Stimulated activated CD4-positive, alpha-beta T cell treated with anti-CD3 and anti-CD28 coated beads, Interleukin-2, amount 100 ng/mL, for 24 hours (primary cell): ENCODE results near the gene DTNB.
"Not testable (repeated sequence)": the region's sequence is repeated elsewhere in the genome, so short reads cannot be mapped to it uniquely, and the experiment has no call there.

Experiments used
- DNase-seq, 2 donors: peaks; one replicate each; pipeline ENCODE4 v3.0.0-alpha.2; 2020

DTNB gene

DNA sequence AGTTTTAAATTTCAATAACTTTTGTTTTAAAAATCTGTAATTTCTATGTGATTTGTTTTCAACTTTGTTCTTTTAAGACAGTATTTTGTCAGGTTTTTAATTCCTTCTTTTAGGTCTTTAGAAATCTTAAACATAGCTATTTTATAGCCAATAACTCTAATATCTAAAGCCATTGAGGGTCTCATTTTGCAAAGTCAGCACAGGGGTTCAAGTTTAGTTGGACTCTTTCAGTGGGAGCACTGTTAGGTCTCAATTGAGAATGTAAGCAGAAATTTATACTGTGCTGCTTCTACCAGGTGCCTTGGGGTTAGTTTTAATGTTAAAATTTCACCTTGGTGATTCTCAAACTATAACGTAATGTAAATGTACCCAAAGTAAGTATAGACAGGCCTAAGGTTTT is 226.4 kb downstream of the DTNB start:
- DNase-seq = no peak

DNA sequence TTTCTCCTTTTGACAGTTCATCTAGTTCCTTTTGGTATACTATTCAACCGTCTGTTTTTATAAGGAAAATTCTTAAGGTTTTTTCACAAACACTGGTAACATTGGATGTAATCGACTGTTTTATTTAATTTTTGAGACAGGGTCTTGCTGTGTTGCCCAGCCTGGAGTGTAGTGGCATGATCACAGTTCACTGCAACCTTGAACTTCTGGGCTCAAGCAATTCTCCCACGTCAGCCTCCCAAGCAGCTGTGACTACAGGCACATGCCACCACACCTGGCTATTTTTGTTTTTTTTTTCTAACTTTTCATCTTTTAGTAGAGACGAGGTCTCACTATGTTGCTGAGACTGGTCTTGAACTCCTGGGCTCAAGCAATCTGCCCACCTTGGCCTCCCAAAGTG is 227.3 kb downstream of the DTNB start:
- DNase-seq = no peak

DNA sequence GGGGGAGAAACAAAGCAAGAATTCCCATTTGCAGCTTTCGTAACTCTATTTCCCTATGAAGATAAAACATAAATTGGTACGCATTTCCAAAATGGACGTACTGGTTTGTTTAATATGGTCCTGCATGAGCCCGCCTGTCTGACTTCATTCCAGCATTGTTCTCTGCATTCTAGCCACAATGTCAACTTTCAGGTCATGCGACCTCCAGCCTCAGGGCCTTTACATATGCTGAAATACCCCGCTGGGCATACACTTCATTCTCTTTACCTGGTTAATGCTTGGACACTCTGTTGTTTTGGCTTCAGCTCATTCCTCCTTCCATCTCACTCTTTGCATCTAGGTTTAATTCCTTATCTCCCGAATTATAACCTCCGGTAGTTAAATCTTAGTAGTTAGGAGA is 227.9 kb downstream of the DTNB start:
- no peak for DNase-seq

DNA sequence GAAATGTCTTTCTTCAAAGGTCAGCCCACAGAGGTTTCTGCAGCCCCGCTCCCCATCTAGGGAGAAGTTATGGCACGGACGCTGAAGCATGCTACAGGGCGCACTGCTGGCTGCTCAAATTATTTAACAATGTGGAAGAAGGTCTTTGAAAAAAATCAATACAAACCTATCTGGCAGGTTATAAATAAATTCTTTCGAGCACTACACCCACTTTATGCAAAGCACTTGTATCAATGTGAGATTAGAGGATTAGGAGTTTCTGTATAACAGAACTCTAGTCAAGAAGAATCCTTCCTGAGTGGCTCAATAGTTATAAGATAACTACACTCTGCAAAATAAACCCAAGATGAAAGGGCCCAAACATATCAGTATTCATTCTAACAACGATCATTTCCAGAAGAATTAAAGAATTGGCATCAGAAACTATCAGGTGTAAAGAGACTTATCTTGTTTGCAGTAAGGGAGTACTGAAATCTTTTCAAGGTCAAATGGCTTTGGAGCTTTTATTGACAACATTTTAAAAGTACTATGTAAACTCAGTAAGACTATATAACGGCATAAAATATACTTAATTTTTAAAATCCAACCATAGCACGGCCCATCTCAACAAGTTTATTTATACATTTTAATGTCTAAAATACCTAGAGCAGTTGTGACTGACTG is 228.6 kb downstream of the DTNB start:
- DNase-seq = no peak

DNA sequence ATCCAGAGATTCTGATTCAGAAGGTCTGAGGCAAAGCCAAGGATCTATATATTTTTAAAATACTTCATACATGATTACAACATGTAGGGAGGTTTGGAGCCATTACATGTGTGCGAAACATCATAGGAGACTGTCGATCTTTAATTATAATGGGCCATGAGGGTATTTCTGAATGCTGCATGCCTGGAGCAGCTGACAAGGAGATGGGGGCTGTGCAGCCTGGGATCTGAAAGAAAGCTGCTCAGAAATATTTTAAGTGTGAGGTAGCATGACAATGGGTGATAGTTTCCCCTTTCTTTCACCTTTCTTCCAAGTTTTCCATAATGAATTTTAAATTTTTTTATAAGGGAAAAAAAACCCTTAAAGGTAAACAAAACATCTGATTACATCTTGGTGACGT is 229.6 kb downstream of the DTNB start:
- DNase-seq = no peak

DNA sequence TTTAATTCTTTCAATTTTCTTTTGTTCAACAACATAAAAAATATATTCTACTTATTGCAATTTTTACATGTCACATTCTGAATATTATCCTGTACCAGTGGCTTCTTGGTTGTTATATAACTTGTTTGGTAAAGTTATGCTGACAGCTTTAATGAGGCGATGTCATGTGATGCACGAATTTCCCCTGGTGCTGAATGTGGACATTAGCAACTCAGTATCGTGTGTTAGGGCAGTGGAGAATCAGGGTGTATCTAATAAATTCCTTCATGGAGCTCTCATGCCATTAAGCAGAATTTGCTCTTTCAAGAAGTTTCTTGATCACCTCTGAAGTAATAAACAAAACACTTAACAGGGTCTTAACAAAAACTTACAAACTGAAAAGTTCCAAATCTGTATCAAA is 232.0 kb downstream of the DTNB start:
- no peak for DNase-seq

DNA sequence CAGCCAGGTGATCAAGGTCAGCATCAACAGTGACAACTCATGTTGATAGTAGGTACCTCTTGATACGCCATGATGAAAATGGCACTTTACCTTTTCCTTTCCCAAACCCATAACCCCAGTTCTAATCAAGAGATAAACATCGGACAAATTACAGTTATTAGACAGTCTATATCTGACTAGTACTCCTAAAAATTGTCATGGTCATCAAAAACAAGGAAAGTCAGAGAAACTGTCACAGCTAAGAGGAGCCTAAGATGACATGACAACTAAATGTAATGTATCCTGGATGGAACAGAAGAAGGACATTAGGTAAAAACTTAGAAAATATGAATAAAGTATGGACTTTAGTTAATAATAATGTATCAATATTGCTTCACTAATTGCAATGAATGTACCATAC is 234.6 kb downstream of the DTNB start:
- DNase-seq = no peak

DNA sequence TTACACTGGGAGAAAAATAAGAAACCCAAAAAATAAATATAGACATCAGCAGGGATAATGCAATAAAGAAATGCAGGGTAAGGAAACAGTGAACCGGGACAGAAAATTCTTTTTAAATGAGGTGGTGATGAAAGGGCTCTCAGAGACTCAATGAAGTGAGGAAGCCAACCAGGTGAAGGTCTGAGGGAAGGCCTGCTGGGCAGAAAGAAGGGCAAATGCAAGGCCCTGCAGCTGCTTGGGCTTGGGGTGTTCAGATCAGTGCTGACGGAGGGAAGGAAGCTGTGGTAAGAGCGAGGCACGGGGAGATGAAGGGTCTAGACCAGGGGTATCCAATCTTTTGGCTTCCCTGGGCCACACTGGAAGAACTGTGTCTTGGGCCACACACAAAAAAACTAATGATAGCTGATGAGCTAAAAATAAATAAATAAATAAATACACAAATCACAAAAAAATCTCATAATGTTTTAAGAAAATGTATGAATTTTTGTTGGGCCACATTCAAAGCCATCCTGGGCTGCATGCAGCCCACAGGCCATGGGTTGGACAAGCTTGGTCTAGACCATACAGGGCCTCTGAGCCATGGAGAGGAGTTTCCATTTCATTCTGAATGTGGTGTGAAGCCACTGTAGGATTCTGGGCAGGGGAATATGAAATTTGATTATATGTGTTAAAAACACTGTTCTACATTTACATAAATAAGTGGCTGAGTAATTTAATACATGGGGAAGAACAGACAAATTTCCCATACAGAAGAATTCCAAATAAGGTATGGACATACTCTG is 235.3 kb downstream of the DTNB start:
- no peak for DNase-seq

DNA sequence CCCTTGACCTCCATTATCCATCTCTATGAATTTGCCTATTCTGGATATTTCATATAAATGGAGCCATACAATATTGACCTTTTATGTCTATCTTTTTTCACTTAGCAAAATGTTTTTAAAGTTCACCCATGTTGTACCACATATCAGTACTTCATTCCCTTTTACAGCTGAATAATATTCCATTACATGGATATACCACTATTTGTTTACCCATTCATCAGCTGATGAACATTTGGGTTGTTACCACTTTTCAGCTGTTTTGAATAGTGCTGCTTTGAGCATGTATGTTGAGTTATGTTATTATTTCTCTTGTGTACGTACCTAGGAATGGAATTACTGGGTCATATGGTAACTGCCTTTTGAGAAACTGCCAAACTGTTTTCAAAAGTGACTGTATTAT is 238.0 kb downstream of the DTNB start:
- no peak for DNase-seq

DNA sequence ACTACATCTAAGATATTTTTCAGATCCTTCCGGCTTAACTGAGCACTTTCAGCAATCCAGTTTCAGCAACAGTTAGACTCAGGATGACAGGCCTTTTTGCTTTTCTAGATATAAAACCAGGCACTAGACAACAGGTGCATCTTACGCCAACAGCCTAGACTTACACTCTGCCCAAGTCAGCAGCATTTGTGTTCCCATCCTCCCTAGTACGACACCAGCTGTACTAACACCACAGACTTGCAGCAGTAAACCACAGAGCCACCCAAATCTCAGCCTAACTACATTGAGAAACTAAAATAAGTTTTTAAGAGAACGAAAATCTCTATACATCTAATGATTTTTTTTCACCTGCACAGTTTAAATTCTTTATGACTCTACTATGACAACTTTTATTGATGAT is 241.8 kb downstream of the DTNB start:
- no peak for DNase-seq

DNA sequence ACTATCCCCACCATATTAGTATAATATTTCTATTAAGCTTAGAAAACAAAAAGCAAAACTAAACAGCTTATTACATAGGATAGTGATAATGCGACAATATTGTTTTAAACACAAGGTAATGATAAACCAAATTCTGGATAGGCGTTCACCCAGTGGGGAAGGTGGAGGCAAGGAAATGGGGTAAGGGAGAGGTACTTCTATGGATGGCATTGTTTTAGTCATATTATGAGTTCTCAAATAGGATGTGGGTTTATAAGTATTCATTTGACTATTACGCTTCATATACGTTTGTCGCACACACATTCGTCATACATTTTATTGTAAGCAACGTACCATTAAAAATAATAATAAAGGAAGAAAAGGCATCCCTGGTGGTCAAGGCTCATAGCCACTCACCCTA is 242.8 kb downstream of the DTNB start:
- no peak for DNase-seq

DNA sequence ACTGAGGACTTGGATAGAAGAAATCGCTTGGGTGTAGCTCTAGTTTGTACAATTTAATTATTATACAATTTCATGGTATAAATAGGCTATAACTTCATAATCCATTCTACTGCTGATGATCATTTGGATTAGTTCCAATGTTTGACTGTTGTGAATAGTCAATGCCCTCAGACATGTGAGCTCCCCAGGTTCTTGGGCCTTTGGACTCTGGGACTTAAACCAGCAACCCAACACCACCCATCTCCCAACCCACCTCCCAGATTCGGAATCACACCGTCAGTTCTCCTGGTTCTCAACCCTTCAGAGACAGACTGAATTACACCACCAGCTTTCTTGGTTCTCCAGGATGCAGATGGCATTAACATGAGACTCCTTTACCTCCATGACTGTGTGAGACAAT is 247.1 kb downstream of the DTNB start:
- no peak for DNase-seq

DNA sequence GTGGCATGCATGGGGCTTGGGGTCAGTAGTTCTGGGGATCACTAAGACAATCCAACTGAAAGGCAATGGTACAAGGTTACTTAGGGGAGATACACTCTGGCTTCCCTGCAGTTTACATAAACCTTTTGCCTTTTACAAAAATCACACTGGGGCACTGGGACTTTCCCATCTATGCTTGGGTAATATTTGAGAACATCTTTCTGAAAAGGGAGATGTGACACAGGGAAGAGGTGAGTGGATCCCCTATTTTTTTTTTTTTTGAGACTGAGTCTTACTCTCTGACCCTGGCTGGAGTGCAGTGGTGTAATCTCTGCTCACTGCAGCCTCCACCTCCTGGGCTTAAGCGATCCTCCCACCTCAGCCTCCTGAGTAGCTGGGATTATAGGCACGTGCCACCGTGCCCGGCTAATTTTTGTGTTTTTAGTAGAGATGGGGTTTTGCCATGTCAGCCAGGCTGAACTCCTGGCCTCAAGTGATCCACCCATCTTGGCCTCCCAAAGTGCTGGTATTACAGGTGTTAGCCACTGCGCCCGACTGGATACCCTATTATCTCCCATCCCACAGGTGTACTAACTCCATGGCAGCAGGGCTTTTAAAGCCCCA is 248.8 kb downstream of the DTNB start:
- DNase-seq = no peak

DNA sequence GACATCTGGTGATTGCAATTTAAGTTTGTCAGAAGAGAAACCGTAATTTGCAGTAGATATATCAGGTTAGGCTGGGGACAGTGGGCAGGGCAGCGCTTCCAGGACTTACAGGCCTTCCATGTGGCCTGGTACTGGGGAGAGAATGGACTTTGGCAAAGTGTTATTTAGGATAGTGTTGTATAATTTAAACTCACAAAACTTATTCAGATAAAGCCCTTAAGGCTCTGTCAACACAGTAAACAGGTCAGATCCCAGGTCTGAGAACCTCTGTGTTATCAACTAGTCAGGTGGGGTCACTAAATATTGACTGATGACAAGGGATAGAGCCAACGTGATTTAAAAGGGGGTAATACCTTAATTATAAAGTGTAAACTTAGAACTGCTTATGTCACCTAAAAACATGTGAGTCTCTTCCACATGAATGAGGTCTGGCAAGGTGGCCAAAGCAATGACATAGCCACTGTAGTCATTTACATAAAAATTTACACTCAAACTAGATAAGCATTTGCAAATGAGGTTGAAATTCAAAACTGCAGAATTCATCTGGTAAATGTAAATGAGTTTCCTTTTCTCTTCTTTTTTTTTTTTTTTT is 251.5 kb downstream of the DTNB start:
- no peak for DNase-seq

DNA sequence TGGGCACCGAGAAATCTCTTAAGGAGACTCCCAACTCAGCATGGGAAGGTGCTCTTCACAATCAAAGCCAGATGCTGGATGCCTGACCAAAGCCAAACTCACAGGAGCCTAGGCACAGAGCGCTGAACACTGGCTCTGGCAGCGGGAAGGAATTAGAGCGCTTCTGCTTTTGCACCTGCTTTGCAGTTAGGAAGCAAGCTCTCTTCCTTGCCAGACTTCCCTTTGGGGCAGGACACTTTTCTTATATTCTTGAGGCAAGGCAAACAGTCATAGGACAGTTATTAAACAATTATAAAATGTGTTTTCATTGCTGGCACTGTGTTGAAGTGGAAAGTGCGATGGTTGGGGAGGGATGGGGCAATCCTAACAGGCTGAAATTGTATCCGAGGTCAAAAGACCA is 252.1 kb downstream of the DTNB start:
- no peak for DNase-seq

DNA sequence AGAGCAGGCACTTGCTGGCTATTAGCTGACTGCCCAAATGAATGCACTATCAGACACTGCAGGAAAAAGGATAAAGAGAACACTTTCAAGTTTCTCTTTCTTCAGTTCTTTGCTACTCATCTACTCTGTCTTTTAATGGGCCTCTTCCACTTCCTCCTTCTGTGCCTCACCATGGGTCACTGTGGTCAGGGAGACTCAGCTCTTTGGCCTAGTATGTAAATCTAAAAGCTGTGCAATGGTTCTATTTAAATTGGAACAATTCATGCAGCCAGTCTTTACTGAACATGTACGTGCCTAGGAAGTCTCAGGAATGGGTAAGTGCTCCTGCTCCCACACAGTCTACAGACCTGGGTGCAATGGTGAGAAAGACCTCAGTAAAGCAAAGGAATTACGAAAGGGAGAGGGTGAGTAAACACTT is 252.5 kb downstream of the DTNB start:
- no peak for DNase-seq

DNA sequence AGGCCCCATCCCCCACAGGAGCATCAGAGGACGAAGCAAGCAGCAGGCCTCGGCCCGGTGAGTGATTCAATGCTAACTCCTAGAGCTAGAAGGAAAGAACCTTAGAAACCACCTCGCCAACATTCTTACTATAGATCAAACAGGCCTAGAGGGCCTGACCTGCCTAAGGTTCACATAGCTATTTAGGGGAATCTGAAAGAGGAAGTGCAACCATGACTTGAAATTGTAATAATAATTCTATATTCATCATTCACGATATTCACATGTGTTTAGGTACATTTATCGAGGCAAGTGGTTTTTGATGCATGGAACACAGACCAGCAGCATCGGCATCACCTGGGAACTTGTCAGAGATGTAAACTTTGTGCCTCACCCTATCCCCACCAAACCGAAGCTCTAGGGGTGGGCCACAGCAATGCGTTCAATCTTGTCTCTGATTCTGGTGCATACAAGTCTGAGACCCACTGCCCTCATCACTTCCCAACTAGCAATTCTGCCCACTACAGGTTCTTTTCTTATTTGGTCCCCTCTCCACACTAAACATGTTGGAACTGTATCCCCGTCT is 253.6 kb downstream of the DTNB start:
- no peak for DNase-seq

DNA sequence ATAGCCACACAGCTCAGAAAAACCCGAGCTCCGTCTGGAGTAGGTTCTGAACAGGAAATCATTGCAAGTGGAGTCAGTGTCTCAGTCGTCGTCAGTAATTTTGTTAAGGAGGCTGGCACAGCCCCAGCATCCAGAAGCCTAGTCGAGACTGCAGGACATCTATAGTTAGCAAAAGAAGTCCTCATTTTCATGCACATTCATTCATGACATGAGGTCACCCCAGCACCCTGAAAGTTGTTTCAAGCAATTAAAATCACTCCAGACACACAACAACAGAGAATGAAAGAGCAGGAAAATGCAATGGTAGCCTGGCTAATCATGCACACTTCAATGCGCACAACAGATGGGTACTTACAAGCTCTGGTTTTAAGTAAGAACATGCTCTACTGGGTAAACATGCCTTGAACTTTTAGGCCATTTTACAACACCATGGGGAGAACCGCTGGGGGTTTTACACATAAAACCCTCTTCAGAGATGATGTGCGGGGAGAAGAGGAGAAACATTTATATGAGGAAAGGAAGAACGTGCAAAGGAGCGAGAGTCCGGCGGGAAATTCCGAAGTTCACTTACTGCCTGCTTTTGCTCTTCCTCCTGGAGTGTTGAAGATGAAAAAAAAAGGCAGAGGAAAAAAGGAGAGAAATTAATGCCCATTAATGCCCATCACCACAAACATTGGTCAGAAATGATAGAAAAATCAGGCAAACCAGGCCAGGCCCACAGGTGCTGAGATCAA is 254.3 kb downstream of the DTNB start:
- DNase-seq = no peak

DNA sequence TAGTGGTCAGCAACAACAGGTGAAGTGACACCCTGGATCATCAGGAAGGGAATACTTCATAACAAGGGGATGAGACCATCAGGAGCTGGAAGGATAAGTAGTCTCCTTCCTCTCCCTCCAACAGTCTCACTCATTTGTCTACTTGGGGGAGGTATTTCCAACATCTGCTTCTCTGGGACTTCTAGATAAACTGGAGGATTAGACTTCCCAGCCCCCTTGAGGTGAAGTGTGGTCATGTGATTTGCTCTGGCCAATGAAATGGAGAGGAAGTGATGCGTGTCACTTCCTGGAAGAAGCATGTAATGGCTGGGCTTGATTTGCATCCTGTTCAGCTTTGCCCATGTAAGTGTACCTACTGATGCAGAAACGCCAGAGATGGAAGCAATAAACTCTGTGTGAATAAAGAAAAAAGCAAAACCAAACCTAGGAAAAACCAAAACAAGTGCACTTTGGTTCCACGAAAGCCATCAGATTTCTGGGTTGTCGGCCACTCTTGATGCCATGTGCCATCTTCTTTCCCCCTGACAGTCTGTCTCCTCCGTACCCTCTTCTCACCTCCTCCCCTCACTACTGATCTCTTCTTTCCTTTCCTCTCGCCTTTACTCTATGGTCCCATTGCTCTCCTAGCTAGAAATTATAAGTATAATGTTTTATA is 255.5 kb downstream of the DTNB start:
- no peak for DNase-seq

DNA sequence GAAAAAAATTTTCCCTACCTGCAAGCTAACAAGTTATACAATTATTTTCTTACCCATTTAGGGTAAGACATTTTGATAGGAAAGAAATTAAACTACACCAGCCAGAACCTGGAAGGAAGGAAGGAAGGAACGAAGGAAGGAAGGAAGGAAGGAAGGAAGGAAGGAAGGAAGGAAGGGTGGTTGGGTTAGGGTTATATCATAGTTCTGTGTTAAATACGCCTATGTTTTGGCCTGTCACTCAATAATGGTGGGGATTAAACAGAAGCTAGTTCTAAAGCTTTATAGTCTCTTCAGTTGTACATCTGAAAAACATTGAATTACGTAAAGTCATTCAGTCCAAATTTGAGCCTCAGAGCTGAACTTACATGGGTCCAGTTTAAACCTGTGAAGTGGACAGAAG is 256.7 kb downstream of the DTNB start:
- DNase-seq = no peak

DNA sequence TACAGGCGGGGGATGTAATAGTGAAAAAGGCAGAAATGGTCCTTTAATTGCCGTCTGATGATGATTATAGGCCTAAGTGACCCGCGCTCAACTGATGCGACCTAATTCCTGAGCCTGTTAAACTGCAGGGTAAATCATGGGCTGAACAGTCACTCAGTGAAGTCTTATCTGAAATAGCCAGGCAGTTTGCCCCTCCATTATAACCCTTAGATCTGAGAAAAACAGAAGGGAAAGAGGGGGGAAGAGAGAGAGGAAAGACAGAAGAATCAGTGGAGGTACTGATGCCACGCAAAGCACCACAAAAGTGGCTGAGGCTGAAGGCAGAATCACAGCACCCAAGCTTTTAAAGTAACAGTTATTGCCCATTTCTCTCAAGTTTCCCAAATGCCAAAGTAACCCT is 258.6 kb downstream of the DTNB start:
- DNase-seq = no peak

DNA sequence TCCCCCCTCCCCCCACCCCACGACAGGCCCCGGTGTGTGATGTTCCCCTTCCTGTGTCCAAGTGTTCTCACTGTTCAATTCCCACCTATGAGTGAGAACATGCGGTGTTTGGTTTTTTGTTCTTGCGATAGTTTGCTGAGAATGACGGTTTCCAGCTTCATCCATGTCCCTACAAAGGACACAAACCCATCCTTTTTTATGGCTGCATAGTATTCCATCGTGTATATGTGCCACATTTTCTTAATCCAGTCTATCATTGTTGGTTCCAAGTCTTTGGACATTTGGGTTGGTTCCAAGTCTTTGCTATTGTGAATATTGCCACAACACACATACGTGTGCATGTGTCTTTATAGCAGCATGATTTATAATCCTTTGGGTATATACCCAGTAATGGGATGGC is 260.0 kb downstream of the DTNB start:
- not testable (repeated sequence) for DNase-seq
